Osteoblast (primary cell): ENCODE results near the gene NOC4L. TPM values are rescaled to one million over a fixed set of nuclear protein-coding genes. Genes with fewer than 3 reads are reported as not detected.
A peak's percentile ranks its signal among the peaks of the same experiment; 100 is the strongest.

Source experiments
- DNase-seq: peaks from one replicate; pipeline ENCODE4 v3.0.0; 2011; ENCODE audit warnings: low spot score, mixed read lengths; ENCODE audit not compliant: insufficient read length; ENCODE audit errors: missing footprints
- H2AFZ ChIP-seq: 2 replicates; pipeline ENCODE4 v1.6.0; 2011; ENCODE audit warnings: mild to moderate bottlenecking, low read length
- H3K27ac ChIP-seq: 2 replicates; pipeline ENCODE4 v1.5.1; 2011; ENCODE audit warnings: mild to moderate bottlenecking, low read depth, low read length, moderate library complexity
- H3K27me3 ChIP-seq: 2 replicates; pipeline ENCODE4 v1.6.0; 2012; ENCODE audit warnings: mild to moderate bottlenecking, control low read depth, inconsistent platforms, low read length, moderate library complexity; ENCODE audit not compliant: insufficient read depth
- H3K36me3 ChIP-seq: 2 replicates; pipeline ENCODE4 v1.5.1; 2011; ENCODE audit warnings: mild to moderate bottlenecking, low read length, control low read depth, moderate library complexity; ENCODE audit not compliant: insufficient read depth
- H3K4me1 ChIP-seq: 2 replicates; pipeline ENCODE4 v1.5.1; 2011; ENCODE audit warnings: mild to moderate bottlenecking, low read length, control low read depth, moderate library complexity; ENCODE audit not compliant: insufficient read depth
- H3K4me2 ChIP-seq: 2 replicates; pipeline ENCODE4 v1.6.0; 2011; ENCODE audit warnings: mild to moderate bottlenecking, low read length; ENCODE audit not compliant: insufficient read depth
- H3K4me3 ChIP-seq: fragments of 200-600 bp; sonication (generic); 3 replicates; pipeline ENCODE4 v1.5.1; 2012; ENCODE audit warnings: mild to moderate bottlenecking, low read length, inconsistent platforms; ENCODE audit not compliant: insufficient read depth
- H3K79me2 ChIP-seq: 2 replicates; pipeline ENCODE4 v1.6.0; 2012; ENCODE audit warnings: mild to moderate bottlenecking, low read length, control low read depth, inconsistent platforms; ENCODE audit not compliant: insufficient read depth
- H3K9me3 ChIP-seq: 2 replicates; pipeline ENCODE4 v1.5.1; 2011; ENCODE audit warnings: low read depth, low read length, control low read depth
- H4K20me1 ChIP-seq: 2 replicates; pipeline ENCODE4 v1.6.0; 2012; ENCODE audit warnings: mild to moderate bottlenecking, low read length, control low read depth; ENCODE audit not compliant: insufficient read depth
- total RNA-seq: library from RNA; depleted of rRNA; stranded (reverse); fragments of >200 nt; gene quantifications from 2 replicates; pipeline ENCODE4 v1.2.3, GENCODE V29; 2012
- TF ChIP-seq, protein P1 (sequence below): IDR thresholded peaks from 2 replicates; pipeline ENCODE4 v1.5.1; 2011; ENCODE audit warnings: mild to moderate bottlenecking, low read depth, low read length, moderate library complexity; ENCODE audit errors: extremely low read depth

The NOC4L gene
- total RNA-seq, 1 donor = 11.2 TPM

DNA sequence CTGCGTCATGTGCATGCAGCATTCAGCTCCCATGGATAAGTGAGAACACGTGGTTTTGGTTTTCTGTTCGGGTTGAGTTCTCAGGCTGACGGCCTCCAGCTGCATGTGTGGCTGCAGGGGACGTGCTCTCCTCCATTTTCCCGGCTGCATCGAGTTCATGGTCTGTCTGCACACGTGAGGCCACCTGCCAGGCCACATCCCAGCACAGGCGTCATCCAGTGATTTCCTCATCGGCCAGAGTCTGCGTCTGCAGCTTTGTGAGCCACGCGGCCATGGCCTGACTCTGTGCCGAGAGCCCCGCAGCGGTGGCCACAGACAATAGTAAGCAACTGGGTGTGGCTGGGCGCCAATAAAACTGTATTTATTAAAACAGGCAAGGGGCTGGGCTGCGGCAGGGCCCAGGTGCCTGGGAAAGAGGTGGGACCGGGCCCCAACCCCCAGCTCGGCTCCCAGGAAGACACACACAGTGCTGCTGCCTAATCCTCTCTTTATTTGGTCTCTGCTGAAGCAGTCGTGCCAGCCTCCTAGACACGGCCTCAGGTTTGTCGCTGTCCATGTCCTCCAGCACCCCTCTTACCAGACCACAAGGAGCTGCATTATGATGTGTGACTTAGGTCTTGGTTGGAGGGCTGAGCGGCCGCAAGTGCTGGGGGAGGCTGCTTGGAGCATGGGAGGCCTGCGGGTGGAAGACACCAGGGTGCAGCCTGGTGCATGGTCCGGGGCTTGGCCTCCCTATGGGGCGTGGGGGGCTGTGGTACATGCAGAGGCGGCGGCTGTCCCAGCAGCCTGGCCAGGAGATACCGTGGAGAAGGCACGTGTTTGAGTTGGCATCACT lies 52.0 kb downstream of the NOC4L start:
- peak; percentile 82 for DNase-seq
- peaks cover 10% of the 10 kb centered on the region for H3K9me3 ChIP-seq
- H2AFZ ChIP-seq = no peak overlapping the region
- H3K79me2 ChIP-seq = no peaks in the 10 kb centered on the region
- no peak overlapping the region for H3K4me3 ChIP-seq
- no peaks in the 10 kb centered on the region for H4K20me1 ChIP-seq
- H3K4me2 ChIP-seq = no peak overlapping the region
- H3K36me3 ChIP-seq = no peaks in the 10 kb centered on the region
- H3K27me3 ChIP-seq = peaks cover 4% of the 10 kb centered on the region
- TF ChIP-seq, protein P1, sequence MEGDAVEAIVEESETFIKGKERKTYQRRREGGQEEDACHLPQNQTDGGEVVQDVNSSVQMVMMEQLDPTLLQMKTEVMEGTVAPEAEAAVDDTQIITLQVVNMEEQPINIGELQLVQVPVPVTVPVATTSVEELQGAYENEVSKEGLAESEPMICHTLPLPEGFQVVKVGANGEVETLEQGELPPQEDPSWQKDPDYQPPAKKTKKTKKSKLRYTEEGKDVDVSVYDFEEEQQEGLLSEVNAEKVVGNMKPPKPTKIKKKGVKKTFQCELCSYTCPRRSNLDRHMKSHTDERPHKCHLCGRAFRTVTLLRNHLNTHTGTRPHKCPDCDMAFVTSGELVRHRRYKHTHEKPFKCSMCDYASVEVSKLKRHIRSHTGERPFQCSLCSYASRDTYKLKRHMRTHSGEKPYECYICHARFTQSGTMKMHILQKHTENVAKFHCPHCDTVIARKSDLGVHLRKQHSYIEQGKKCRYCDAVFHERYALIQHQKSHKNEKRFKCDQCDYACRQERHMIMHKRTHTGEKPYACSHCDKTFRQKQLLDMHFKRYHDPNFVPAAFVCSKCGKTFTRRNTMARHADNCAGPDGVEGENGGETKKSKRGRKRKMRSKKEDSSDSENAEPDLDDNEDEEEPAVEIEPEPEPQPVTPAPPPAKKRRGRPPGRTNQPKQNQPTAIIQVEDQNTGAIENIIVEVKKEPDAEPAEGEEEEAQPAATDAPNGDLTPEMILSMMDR = no peak
- H3K27ac ChIP-seq = no peak overlapping the region
- no peaks in the 10 kb centered on the region for H3K4me1 ChIP-seq

DNA sequence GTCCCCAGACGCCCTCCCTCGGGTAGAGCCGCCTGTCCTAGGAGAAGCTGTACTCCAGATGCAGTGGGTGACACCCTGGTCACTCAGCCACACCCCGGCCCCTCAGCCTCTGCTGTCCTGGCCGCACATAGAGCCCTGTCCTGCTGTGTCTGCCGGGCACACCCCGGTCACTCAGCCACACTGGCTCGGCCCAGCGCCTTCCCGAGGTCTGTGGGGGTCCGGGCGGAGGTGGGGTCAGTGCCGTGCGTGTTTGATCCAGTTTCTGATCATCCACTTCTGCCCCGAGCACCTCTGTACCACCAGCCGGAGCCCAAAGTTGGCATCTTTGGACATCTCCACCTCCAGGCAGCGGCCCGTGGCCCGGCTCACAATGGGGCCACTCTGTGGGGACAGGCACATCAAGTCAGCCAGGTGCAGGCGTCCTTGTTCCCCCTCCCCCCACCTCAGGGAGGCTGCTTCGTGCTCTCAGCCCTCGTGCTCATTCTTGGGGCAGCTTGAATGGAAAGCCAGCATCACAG lies 52.7 kb downstream of the NOC4L start:
- Histone ChIP-seq H3K36me3 (no peaks in the 10 kb centered on the region), H3K4me3 (no peak overlapping the region), H4K20me1 (no peaks in the 10 kb centered on the region), H3K4me2 (no peak overlapping the region), H2AFZ (no peak overlapping the region), H3K79me2 (no peaks in the 10 kb centered on the region), H3K27me3 (peaks cover 4% of the 10 kb centered on the region), H3K9me3 (peaks cover 10% of the 10 kb centered on the region), H3K4me1 (no peaks in the 10 kb centered on the region), H3K27ac (no peak overlapping the region)
- no peak for DNase-seq
- TF ChIP-seq, protein P1 = no peak

DNA sequence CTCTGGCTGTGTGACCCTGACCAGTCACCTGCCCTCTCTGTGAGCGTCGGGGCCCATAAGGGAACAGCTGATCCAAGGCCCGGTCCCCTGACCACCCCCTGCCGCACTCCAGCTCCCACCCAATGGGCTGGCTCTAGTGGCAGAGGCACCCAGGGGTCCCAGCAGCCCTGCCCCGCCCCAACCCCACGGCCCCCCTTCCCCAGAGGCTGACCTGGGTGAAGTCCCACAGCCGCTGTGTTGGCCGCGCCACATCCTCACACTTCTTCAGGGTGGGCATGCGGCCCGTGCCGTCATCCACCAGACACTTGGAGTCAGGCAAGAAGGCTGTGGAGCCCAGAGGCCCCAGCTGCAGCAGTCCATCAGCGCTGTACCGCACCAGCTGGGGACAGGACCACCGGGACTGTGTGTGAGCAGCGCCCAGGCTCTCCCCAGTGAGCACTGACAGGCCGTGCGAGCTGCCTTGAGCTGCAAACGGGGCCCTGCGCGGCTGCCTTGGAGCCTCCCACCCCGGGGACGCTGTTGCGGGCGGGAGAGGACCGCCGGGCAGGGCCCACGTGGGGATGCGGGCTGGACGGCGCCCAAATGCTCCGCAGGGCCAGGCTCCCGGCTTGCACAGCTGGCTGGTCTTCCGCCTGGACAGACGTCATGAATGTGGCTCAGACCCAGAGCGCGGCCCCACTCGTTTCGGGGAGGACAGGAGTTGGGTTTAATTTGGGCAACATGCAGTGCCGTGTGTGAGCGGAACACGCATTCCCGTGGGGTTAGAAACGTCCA lies 53.5 kb downstream of the NOC4L start:
- H2AFZ ChIP-seq = no peak overlapping the region
- H3K27me3 ChIP-seq = peaks cover 4% of the 10 kb centered on the region

More for the DNA sequence above, 53.5 kb downstream of the NOC4L start:
- Histone ChIP-seq H3K79me2 (no peaks in the 10 kb centered on the region), H3K4me3 (no peak overlapping the region), H3K4me2 (no peak overlapping the region), H3K4me1 (no peaks in the 10 kb centered on the region), H3K9me3 (peaks cover 10% of the 10 kb centered on the region), H4K20me1 (no peaks in the 10 kb centered on the region), H3K27ac (no peak overlapping the region), H3K36me3 (no peaks in the 10 kb centered on the region)
- DNase-seq = no peak
- TF ChIP-seq, protein P1 = no peak
